ENCODE measurements around the gene BDNF.

Gene BDNF

GRCh38 chr11:27619039-27619574, 81.1 kb downstream of the BDNF start:
- TF ChIP-seq CTCF (conservative IDR thresholded peaks at IDR 0.05; ENCODE audit: control insufficient read depth, insufficient read depth, low read depth, low read length): no peak
- H3K4me3 ChIP-seq (ENCODE audit: control insufficient read depth, low read depth, low read length): no peak overlapping the region
- DNase-seq (ENCODE audit: low read depth): peak; percentile 13

DNA sequence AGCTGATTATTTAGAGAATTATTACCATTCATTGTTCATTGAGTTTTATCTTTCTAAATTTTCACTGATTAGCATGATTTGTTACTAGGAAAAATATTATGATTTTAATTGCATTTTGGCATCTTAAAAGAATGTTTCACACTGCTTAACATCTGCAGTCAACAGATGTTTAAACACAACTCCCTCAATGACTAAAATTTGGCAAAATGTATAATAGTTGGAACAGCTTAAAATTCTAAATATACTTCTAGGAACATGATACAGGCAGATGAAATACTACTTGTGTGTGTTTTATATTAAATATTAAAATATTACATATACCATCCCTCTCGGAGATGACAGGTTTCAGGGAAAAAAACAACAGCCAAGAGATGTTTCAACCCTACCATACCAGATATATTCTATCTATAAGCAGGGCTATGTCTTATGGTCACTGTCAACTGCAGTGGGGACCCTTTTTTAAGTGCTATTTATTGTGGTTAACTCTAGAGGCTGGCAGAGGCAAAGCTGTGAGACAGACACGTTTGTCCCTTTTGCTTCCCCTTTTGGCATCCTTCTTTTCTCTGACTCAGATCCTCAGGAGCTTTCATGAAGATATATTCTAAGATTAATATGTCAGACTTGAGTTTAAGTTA, 81.9 kb downstream of the BDNF start:
- TF ChIP-seq CTCF (conservative IDR thresholded peaks at IDR 0.05; ENCODE audit: control insufficient read depth, insufficient read depth, low read depth, low read length): no peak
- H3K4me3 ChIP-seq (ENCODE audit: control insufficient read depth, low read depth, low read length): no peak overlapping the region
- peak; percentile 4 for DNase-seq (ENCODE audit: low read depth)

GRCh38 chr11:27616711-27617110, 83.5 kb downstream of the BDNF start:
- DNase-seq (ENCODE audit: low read depth): no peak
- H3K4me3 ChIP-seq (ENCODE audit: control insufficient read depth, low read depth, low read length): no peak overlapping the region
- TF ChIP-seq CTCF (conservative IDR thresholded peaks at IDR 0.05; ENCODE audit: control insufficient read depth, insufficient read depth, low read depth, low read length): no peak

- no peak for TF ChIP-seq CTCF (conservative IDR thresholded peaks at IDR 0.05; ENCODE audit: control insufficient read depth, insufficient read depth, low read depth, low read length)
- DNase-seq (ENCODE audit: low read depth): no peak
- H3K4me3 ChIP-seq (ENCODE audit: control insufficient read depth, low read depth, low read length): no peak overlapping the region
Measured at GRCh38 chr11:27615833-27616232, 84.4 kb downstream of the BDNF start.

GRCh38 chr11:27614092-27614491, 86.2 kb downstream of the BDNF start:
- TF ChIP-seq CTCF (conservative IDR thresholded peaks at IDR 0.05; ENCODE audit: control insufficient read depth, insufficient read depth, low read depth, low read length): no peak
- no peak overlapping the region for H3K4me3 ChIP-seq (ENCODE audit: control insufficient read depth, low read depth, low read length)

DNA sequence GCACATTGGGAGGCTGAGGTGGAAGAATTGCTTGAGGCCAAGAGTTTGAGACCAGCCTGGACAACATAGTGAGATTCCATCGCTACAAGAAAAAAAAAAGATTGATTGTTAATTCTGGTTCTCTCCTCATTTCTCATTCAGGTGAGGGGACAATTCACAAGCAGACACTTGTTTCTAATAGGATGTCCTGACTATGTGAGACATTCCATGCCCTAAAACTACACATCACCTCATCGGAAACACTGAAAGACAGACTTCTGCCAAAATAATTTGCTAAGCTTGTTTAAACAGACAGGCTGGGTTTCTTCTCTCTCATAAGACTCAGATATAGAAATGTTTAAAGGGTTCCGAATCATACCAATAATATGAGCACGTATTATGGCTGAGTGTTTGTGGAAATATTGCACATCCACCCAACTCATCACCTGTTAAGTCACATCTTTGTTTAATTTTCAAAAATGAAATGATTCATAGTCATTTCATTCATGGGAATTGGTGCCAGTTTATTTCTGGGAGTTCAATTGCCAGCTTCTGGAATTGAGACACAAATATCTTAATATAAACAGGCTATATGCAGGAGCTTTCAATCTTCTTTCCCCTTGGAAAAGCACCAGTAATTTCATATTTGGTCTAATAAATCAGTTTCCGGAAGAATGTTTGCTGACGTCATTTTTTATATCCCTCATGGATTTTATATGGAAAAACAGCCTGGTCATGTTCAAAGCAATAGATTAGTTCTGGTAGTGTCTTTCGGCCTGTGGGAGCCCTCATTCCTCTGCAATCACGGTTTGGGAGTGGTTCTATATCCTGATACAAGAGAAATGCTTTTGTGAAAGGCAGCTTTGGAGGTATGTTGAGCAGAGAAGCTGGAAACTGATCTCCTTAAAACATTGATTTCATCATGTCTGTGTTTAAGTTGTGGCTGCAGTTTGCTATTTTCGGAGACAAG, 87.0 kb downstream of the BDNF start:
- no peak overlapping the region for H3K4me3 ChIP-seq (ENCODE audit: control insufficient read depth, low read depth, low read length)
- DNase-seq (ENCODE audit: low read depth): no peak
- no peak for TF ChIP-seq CTCF (conservative IDR thresholded peaks at IDR 0.05; ENCODE audit: control insufficient read depth, insufficient read depth, low read depth, low read length)

More at GRCh38 chr11:27614092-27614491, 86.2 kb downstream of the BDNF start:
- no peak for DNase-seq (ENCODE audit: low read depth)

Measured in fibroblast of mammary gland (primary cell).